AG04449 (cell line): ENCODE data around the gene PADI3.

Source experiments
- CTCF ChIA-PET: fragments of 350-600 bp; formaldehyde crosslinking; extraction: SDS; loops from one replicate; lab custom pipeline; 2021; ENCODE audit warnings: antibody characterized with exemption; lab: Yijun Ruan, JAX
- POLR2A ChIA-PET: fragments of 400-600, 350-600 bp; formaldehyde crosslinking; extraction: SDS; loops from one replicate; lab custom pipeline; 2020; ENCODE audit warnings: antibody characterized with exemption, inconsistent platforms; lab: Yijun Ruan, JAX
- DNase-seq: peaks from one replicate; pipeline ENCODE4 v3.0.0-alpha.2; 2010; ENCODE audit warnings: low read depth, low spot score
- H3K4me3 ChIP-seq: 2 replicates; pipeline ENCODE4 v1.5.1; 2011; ENCODE audit warnings: low read depth, mild to moderate bottlenecking, control low read depth, low read length
- TF ChIP-seq, protein P1 (sequence below): IDR thresholded peaks from one replicate; pipeline ENCODE4 v1.5.1; 2011; ENCODE audit warnings: mild to moderate bottlenecking, moderate library complexity, low read length, control low read depth, inconsistent platforms; ENCODE audit not compliant: insufficient read depth; ENCODE audit errors: missing control alignments

The PADI3 gene

DNA sequence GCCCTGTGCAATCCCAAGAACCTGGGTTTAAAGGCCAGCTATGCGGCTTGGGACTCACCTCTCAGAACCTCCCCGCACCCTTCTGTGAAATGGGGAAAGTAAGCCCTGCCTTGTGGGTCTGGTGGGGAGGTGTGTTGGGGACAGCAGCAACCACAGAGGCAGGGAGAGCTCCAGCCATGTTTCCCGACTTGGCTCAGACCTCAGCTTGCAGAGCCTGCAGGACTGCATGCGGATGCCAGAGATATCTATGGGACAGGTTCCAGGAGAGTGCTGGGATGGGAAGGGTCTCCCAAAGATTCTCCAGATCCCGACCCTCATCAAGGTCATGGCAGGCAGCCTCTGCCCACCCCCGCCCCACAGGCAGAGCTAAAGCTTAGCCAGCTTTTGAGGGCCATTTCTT is 23.8 kb upstream of the PADI3 start:
- ChIA-PET CTCF (interaction anchor here (0.9 to 3.7 kb wide), 4 partner anchors 8 to 99 kb away, joined by 4 to 21 read pairs (median 6); no protein-coding TSS in a partner anchor), POLR2A (interaction anchor here (1.3 kb wide), 1 partner anchor 9 kb away, joined by 5 read pairs; no protein-coding TSS in a partner anchor)
- no peak for DNase-seq
- TF ChIP-seq, protein P1, sequence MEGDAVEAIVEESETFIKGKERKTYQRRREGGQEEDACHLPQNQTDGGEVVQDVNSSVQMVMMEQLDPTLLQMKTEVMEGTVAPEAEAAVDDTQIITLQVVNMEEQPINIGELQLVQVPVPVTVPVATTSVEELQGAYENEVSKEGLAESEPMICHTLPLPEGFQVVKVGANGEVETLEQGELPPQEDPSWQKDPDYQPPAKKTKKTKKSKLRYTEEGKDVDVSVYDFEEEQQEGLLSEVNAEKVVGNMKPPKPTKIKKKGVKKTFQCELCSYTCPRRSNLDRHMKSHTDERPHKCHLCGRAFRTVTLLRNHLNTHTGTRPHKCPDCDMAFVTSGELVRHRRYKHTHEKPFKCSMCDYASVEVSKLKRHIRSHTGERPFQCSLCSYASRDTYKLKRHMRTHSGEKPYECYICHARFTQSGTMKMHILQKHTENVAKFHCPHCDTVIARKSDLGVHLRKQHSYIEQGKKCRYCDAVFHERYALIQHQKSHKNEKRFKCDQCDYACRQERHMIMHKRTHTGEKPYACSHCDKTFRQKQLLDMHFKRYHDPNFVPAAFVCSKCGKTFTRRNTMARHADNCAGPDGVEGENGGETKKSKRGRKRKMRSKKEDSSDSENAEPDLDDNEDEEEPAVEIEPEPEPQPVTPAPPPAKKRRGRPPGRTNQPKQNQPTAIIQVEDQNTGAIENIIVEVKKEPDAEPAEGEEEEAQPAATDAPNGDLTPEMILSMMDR = no peak
- no peak overlapping the region for H3K4me3 ChIP-seq

DNA sequence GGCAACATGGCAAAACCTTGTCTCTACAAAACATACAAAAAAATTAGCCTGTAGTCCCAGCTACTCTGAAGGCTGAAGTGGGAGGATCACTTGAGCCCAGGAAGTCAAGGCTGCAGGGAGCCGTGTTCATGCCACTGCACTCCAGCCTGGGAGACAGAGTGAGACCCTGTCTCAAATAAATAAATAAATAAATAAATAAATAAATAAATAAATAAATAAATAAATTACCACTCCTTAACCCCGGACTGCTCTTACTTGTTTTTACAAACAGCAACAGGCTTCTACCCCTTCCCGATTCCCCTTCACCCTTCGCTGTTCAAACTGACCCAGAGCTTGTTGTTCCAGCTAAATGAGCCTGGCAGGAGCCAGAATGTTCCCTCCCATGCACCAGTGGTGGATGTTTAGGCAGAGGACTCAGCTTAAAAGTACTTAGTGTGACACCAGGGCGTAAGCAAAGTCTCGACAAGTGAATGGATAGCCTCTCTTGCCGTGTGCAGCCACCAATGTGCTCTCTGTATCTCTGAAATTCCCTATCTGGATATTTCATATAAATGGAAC is 21.5 kb upstream of the PADI3 start:
- H3K4me3 ChIP-seq = no peak overlapping the region
- TF ChIP-seq, protein P1 = no peak
- CTCF ChIA-PET = interaction anchor here (3.7 kb wide), 1 partner anchor 10 kb away, joined by 21 read pairs; no protein-coding TSS in a partner anchor
- POLR2A ChIA-PET = interaction anchor here (0.7 kb wide), 1 partner anchor 14 kb away, joined by 3 read pairs; no protein-coding TSS in a partner anchor
- no peak for DNase-seq

DNA sequence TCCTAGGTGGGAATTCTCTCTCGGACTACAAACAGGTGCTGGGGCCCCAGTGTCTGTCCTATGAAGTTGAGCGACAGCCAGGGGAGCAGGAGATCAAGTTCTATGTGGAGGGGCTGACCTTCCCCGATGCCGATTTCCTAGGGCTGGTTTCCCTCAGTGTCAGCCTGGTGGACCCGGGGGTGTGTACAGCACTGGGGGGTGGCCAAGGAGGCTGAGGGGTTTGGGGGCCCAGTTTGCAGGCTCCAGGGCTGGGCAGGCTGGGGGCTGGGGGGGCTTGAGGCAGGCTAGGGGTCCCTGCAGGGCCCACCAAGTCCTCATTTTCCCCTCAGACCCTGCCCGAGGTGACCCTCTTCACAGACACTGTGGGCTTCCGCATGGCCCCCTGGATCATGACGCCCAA is 20.3 kb upstream of the PADI3 start:
- CTCF ChIA-PET = interaction anchor here (1.0 kb wide), 1 partner anchor 8 kb away, joined by 3 read pairs; no protein-coding TSS in a partner anchor
- DNase-seq = no peak
- TF ChIP-seq, protein P1 = no peak
- POLR2A ChIA-PET = no interaction called here
- no peak overlapping the region for H3K4me3 ChIP-seq

DNA sequence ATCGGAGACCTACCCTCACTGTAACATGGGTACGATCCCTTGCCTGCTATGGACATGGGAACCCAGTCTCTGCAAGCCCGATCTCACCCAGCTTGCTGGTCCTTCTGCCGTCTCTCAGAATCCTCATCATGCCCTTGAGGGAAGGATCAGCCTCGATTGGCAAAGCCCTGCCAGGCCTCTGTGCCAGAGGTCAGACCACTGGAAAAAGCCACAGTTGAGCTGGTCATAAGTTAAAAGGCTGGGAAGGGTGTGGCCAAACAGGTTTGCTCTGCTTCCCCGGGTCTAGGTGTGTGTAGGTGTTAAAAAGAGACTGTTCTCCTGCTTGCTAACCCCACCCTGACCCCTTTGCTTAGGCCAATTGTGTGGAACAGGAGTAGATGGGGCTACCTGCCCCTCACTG is 19.5 kb upstream of the PADI3 start:
- CTCF ChIA-PET = no interaction called here
- POLR2A ChIA-PET = no interaction called here
- DNase-seq = no peak
- H3K4me3 ChIP-seq = no peak overlapping the region
- TF ChIP-seq, protein P1 = no peak

DNA sequence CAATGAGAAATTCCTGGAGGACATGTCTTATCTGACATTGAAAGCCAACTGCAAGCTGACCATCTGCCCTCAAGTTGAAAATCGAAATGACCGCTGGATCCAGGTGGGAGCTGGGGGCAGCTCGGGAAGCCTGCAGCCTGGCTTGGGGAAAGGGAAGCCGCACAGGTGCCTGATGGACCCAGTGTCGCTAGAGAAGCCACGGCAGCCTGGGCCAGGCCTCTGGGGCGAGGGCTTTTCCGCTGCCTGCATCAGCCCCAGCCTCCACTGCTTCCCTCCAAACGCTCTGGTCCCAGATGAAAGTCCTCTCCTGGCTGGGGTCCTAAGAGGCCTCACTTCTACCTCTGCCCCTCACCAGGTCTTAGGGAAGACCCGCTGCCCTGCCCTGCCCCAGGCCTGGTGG is 18.8 kb upstream of the PADI3 start:
- no peak for DNase-seq
- ChIA-PET POLR2A (no interaction called here), CTCF (no interaction called here)
- H3K4me3 ChIP-seq = no peak overlapping the region
- TF ChIP-seq, protein P1 = no peak

DNA sequence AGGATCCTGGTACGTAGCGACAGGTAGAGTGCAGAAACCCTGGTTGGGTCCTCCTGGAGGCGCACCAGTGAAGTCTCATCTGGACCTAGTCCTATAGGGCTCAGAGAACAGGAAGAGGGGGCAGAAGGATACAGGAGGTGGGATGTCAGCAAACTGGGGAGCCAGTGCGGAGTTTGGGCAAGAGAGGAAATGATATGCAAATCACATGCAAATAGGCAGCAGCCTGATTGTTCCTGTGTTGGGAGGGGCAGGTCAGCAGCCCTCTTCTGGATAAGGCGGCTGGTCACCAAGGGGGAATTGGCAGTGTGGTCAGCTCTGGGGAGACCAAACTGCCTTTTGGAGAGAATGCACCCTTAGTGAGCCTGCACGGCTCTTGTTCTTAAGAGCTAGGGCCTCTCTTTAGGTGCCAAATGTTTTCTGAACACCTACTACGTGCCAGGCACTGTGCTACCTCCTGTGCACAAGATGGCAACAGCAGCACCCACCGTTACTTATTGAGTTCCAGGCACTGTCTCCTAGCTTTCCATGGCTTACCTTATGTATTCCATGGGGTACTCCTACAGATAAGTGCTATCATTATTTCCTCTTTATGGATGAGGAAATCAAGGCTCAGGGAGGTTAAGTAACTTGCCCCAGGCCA is 18.1 kb upstream of the PADI3 start:
- TF ChIP-seq, protein P1 = no peak
- H3K4me3 ChIP-seq = no peak overlapping the region
- ChIA-PET POLR2A (no interaction called here), CTCF (interaction anchor here (1.1 kb wide), 1 partner anchor 105 kb away, joined by 5 read pairs; no protein-coding TSS in a partner anchor)
- DNase-seq = no peak
